SKM-1 treated with dmso at 0.1 percent for 144 hours (cell line): ENCODE measurements around the gene NRSN2.
"Not testable (repeated sequence)": the region's sequence is repeated elsewhere in the genome, so short reads cannot be mapped to it uniquely, and the experiment has no call there.

Experiments used
- DNase-seq: peaks from one replicate; lab custom pipeline; 2025; ENCODE audit not compliant: unreplicated experiment; lab: John Stamatoyannopoulos, UW

The NRSN2 gene

DNA sequence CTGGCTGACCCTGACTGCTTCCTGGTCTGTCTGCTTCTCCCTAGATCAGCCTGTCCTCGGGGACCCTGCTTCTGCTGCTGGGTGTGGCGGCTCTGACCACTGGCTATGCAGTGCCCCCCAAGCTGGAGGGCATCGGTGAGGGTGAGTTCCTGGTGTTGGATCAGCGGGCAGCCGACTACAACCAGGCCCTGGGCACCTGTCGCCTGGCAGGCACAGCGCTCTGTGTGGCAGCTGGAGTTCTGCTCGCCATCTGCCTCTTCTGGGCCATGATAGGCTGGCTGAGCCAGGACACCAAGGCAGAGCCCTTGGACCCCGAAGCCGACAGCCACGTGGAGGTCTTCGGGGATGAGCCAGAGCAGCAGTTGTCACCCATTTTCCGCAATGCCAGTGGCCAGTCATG, 6.3 kb downstream of the NRSN2 start:
- no peak for DNase-seq

DNA sequence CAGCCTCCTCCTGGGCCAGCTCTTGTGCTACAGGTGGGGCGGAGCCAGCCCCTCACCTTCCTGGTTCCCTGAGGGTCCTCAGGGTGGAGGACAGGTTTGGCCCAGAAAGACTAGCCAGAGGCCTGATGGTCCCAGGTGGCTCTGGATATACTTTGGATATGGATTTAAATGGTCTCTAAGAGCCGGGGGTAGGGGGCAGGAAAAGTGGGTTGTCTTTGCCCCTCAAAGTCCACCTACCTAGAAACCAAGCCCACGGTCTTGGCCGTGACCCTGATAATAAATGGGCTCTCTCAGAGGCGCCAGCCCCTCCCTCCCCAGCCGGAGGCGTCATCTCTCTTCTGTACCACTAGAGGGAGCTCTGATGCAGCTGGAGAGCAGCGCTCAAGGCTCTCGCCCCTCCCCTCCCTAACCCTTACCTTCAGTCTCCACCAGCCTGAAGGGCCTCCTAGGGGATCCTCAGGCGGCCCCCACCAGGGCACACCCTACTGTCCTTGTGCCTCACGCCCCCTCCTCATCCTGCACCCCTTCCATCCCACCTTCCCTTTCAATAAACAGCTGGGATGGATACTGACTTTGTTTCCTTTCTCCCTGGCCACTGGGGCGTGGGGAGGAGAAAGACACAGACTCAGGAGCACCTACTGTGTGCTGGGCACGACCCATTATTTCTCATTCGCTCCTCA, 7.5 kb downstream of the NRSN2 start:
- peak; percentile 55 for DNase-seq

DNA sequence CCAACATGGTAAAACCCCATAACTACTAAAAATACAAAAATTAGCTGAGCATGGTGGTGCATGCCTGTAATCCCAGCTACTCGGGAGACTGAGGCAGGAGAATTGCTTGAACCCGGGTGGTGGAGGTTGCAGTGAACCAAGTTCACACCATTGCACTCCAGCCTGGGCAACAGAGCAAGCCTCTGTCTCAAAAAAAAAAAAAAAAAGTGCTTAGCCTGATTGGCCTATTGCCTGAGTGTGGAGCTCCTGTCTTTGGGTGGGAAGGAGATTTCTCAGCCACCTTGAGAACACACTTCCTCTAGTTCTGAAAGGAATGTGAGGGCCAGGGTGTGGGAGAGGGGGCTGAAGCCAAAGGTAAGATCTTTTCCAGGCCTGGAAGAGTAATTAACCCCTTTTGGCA, 9.2 kb downstream of the NRSN2 start:
- not testable (repeated sequence) for DNase-seq

- DNase-seq = no peak
These were observed 9.8 kb downstream of the NRSN2 start for GRCh38 chr20:356745-357144.

- DNase-seq = no peak
These were observed 12.1 kb downstream of the NRSN2 start for GRCh38 chr20:358891-359555.

- DNase-seq = no peak
These were observed 14.7 kb downstream of the NRSN2 start for GRCh38 chr20:361561-361960.

DNA sequence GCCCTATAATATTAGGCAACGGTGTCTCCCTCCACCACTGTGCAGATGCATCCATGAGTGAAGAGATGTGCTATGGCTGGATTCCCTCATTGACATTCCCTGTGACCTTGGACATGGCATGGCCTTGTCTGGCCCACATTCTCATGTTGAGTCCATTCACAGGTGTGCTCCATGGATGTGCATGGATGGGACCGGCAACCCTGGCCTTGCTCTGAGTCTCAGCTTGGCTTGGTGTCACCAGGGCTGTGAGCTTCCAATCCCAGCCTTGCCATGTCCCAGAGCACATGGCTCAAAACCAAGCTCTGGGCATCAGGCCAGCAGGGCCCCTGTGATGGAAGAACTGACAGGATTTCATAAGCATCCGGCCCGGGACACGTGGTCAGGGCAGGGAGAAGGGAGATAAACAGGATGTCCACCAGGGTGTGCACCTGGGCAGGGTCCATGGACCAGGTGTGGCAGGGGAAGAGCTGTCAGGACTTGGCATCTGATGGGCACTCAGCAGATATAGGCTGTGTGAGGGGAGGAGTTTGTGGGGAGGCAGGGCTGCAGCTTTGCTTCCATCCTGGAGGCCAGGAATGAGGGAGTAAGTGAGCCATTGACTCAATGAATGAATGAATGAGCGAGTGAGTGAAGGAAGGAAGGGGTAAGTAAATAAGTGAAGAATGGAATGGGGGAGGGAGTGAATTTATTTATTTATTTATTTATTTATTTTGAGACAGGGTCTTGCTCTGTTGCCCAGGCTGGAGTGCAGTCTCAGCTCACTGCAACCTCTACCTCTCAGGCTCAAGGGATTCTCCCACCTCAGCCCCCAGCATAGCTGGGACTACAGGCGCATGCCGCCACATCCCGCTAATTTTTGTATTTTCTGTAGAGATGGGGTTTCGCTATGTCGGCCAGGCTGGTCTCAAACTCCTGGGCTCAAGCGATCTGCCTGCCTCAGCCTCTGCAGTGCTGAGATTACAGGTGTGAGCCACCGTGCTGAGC, 15.7 kb downstream of the NRSN2 start:
- peak; percentile 39 for DNase-seq

DNA sequence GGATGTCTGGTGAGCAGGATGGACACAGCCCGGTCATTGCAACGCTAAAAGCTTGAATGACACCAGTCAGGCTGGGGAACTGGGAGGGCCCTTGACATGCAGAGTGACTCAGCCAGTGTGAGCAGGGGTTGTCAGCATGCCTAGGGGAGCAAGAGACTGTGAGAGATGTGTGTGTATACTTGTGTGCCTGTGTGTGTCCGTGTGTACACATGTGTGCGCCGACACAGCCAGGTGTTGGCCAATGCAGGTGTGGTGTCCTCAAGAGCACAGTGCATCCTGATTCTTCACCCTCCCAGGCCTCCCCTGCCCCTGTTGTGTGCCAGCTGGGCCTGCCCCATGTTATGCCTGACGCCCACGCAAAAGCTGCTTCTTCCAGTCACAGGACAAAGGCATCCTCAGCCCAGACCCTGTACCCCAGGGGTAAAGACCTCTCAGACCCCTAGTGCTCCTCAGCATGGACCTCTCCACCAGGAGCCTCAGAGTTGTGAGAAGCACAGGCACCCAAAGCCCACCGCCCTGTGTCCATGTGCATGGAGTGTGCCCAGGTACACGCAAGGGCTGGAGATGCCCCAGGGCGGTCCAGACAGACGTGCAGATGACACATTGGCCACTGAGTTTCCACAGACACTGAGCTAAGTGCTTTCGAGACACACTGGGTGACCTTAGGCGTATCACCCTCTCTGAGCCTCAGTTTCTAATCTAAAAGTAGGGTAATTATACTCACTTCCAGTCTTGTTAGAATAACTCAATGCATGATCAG, 16.6 kb downstream of the NRSN2 start:
- no peak for DNase-seq

DNA sequence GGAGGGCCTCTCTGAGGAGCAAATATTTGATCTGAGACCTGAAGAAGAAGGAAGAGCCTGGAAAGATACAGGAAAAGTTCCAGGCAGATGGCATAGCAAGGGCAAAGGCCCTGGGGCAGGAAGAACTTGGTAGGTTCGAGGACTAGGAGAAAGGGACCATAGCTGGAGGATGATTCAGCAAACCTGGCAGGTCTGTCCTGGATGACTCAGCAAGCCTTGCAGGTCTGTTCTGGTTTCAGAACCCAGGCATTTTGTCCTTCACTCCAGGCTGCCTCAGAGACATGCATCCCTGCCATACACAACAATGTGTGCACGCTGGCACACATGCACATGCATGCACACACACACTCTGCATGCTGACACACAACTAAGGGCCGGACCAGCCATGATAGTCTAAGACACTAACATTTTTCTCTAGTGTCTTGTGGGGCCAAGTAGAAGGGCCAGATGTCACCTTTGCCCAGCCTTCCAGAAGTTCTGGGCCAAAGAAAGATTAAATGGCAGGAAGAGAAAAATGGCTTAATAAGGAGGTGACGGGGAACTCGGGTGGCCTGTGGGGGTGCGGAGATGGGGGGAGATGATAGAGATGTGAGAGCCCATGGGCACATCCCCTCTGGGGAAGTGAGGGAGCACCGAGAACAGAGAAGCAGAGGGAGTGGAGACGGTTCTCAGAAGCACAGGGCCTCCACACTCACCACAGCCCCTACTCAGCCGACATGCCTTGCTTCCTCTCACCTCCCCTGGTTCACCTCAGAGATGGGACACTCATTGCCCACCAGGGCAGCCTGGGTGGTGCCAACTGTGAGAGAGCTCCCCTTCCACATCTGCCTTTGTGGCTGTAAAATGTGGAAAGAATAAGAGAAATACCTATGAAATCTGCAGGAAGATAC, 18.2 kb downstream of the NRSN2 start:
- no peak for DNase-seq

DNA sequence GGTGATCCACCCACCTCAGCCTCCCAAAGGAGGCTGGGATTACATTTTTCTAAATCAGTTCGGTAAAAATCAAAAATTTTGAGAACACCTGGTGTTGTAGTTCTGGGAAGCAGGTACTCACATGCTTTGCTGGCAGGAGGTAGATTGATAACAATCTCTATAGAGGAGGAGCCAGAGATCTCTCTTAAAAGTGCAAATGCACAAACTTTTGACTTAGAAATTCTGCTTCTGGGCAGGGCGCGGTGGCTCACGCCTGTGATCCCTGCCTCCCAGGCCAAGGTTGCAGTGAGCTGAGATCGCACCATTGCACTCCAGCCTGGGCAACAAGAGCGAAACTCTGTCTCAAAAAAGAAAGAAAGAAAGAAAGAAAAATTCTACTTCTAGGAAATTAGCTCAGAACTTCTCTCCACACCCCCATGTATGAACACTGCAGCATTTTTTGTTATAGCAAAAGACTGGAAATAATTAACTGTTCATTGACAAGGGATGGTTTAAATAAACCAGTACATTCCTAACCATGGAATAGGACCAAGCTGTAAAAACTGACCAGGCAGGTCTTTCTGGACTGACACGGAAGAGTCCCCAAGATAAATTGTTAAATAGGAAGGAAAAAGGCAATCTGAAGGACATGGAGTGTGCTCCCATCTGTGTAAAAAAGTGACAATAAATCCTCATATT, 19.3 kb downstream of the NRSN2 start:
- DNase-seq = no peak

DNA sequence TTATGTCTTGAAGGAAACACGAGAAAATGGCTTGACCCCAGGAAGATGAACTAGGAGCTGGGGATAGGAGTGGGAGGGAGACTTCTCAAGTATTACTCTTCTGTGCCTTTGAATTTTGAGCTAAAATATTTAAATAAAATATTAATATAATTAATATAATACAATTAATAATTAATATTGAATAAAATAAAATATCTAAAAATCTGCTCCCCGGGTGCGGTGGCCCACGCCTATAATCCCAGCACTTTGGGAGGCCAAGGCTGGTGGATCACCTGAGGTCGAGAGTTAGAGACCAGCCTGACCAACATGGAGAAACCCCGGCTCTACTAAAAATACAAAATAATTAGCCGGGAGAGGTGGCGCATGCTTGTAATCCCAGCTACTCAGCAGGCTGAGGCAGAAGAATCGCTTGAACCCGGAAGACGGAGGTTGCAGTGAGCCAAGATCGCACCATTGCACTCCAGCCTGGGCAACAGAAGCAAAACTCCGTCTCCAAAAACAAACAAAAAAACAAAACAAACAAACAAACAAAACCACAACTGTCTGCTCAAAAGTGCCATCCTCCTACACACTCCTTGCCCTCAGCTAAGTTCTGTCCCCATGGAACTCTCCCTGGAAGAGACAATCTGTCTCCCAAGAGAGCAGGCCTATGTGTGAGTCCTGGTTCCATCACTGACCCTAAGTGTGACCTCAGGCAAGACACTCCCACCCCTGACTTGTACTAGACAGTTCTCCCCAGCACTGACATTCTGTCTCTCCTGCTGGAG, 20.0 kb downstream of the NRSN2 start:
- DNase-seq = no peak

- no peak for DNase-seq
These were observed 20.6 kb downstream of the NRSN2 start for GRCh38 chr20:367486-367887.

DNA sequence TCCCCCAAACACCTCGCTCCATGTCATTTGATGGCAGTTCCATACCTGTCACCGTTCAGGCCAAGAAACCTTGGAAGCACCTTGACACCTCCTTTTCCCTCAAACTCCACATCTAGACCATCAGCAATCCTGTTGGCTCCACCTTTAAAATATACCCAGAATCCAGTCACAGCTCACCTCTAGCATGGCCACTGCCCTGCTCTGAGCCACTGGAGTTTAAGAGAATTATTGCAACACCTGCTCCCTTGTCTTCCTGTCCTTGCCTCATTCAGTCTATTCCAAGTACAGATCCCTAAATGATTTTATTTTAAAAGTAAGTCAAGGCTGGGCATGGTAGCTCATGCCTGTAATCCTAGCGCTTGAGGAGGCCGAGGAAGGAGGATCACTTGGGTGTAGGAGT, 22.0 kb downstream of the NRSN2 start:
- no peak for DNase-seq

DNA sequence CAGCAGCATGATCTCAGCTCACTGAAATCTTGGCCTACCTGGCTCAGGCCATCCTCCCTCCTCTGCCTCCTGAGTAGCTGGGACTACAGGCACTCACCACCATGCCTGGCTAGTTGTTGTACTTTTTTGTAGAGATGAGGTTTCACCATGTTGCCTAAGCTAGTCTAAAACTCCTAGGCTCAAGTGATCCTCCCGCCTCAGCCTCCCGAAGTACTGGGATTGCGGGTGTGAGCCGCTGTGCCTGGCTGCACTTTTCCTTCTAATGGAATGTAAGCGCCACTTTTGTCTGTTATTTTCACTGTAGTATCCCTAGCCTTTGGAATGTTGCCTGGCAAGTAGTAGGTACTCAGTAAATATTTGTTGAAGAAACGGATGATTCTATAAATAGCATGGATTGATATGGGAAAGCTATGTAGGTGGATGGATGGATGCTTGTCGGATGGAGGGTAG, 23.3 kb downstream of the NRSN2 start:
- DNase-seq = no peak

DNA sequence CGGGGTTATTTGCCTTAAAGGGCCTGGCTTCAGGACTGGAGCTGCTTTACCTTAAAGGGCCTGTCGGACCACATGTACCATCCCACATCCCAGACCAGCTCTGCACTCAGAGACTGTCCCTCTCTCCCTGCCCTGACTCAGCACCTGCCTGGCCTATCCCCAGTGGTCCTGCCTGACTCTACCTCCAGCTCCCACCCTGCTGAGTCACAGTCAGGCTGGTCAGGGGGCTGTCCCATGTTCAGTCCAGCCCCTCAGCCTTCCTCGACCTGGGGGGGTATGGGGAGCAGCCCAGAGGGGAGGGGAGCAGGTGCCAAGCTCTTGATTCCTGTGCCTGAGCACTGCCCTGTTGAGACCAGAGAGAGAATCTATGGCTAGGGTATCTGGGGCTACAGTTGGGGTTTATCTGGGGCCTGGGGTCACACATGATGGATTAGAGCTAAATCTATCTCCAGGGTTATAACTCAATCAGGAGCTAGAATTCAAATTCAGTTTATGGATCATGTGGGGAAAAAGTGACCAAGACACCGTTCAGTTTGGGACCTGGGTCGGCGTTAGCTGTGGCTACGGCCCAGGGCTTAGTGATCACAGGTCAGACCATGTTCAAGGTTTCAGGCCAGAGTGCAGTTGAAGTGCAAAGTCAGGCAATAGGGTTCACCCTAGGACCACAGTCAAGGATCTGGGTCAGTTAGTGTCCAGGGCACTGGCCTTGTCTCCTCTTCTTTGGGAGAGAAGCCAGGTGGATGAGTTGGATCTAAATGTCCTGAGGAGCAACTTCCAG, 24.3 kb downstream of the NRSN2 start:
- DNase-seq = no peak

DNA sequence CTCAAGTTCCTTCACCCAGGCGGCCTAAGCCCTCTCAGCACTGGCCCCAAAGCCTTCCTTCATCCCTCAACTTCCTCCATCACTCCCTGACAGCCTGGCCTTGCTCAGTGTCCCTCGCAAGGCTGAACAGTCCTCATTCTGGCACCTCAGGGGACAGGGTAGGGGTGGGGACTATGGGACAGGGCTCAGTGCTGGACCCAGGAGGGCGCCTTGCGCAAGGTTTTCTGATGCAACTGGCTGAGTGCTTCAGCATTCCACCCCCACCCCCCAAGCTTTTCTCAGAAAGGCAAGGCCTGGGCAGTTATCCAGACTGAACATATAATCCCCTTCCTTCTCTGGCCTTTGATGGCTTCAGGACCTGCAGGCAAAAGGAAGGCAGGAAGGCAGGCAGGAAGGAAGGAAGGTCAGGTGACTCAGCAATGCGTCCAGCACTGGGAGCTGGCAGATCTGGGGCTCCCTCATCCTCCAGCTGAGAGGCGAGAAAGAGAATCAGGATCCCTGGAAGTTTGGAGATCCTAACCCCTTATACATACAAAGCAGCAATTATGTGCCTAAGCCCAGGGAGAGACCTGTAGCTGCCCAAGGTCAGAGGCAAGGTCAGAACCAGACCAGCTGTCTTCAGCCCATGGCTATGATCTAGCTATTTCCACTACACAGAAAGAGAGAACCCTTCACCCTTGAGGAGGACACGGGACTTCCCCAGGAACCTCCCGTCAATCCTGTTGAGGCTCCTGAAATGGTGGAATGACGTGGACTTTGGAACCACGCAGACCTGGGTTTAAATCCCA, 25.0 kb downstream of the NRSN2 start:
- peak; percentile 23 for DNase-seq

- DNase-seq = not testable (repeated sequence)
These were observed 25.7 kb downstream of the NRSN2 start for GRCh38 chr20:372543-373082.
